ENCODE measurements around the gene PNMA6E. TPM values are rescaled to one million over a fixed set of nuclear protein-coding genes. Genes with fewer than 3 reads are reported as not detected.

Gene PNMA6E
- total and polyA plus RNA-seq, 2 experiments from 2014 or later = 0.06 TPM; not detected in 1

DNA sequence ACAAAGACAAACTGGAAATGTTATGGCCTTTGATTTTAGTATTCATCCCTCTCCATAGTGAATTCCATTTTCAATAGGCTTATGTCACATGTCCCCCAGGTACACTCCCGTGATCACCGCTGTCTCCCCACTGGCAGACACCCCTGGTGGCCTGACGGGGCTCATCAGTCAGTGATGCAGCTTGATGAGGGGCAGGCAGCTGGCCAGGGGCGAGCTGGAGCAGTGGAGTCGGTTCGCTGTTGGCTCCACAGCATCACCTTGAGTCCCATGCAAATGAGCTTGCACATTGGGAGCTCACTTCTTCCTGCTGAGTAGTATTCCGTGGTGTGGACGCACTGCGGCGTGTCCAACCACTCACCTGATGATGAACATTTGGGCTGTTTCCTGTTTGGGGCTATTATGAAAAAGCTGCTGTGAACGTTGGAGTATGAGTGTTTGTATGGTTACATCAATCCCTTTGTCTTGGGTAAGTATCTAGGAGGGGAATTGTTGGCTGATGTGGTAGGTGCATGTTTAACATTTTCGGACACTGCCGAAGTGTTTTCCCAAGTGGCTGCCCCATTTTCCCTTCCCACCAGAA is 39.5 kb upstream of the PNMA6E start:
- Histone ChIP-seq H3K36me3 (no peaks in the 10 kb centered on the region), H3K9me3 (ENCODE audit: low read depth) (no peaks in the 10 kb centered on the region), H3K27ac (no peak overlapping the region), H3K27me3 (no peaks in the 10 kb centered on the region), H3K4me3 (no peak overlapping the region), H3K4me1 (ENCODE audit: low read depth) (no peaks in the 10 kb centered on the region)
- TF ChIP-seq, protein P1, sequence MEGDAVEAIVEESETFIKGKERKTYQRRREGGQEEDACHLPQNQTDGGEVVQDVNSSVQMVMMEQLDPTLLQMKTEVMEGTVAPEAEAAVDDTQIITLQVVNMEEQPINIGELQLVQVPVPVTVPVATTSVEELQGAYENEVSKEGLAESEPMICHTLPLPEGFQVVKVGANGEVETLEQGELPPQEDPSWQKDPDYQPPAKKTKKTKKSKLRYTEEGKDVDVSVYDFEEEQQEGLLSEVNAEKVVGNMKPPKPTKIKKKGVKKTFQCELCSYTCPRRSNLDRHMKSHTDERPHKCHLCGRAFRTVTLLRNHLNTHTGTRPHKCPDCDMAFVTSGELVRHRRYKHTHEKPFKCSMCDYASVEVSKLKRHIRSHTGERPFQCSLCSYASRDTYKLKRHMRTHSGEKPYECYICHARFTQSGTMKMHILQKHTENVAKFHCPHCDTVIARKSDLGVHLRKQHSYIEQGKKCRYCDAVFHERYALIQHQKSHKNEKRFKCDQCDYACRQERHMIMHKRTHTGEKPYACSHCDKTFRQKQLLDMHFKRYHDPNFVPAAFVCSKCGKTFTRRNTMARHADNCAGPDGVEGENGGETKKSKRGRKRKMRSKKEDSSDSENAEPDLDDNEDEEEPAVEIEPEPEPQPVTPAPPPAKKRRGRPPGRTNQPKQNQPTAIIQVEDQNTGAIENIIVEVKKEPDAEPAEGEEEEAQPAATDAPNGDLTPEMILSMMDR (IDR thresholded peaks at IDR 0.05; ENCODE audit: low read depth, low read length) = no peak
- DNase-seq (ENCODE audit: low read depth in 1 of 2, low spot score in 1 of 2) = no peak

DNA sequence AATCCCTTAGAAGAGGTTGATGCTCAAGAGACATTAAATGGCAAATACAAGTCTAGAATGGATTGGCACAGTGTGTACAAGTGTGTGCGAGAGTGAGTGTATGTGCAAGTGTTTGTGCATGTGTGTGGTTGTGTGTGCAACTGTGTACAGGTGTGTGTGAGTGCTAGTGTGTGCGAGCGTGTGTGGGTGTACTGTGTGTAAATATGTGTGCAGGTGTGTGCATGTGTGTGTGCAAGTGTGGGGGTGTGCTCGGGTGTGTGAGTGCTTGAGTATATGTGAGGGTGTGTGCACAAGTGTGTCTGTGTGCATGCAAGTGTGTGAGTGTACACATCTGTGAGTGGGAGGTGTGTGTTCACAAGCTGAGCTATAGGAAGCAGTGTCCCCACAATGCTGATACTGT is 38.8 kb upstream of the PNMA6E start:
- Histone ChIP-seq H3K27me3 (no peaks in the 10 kb centered on the region), H3K36me3 (no peaks in the 10 kb centered on the region), H3K4me1 (ENCODE audit: low read depth) (no peaks in the 10 kb centered on the region), H3K4me3 (no peak overlapping the region), H3K9me3 (ENCODE audit: low read depth) (no peaks in the 10 kb centered on the region), H3K27ac (no peak overlapping the region)
- TF ChIP-seq, protein P1 (IDR thresholded peaks at IDR 0.05; ENCODE audit: low read depth, low read length) = no peak
- DNase-seq (ENCODE audit: low read depth in 1 of 2, low spot score in 1 of 2) = no peak

DNA sequence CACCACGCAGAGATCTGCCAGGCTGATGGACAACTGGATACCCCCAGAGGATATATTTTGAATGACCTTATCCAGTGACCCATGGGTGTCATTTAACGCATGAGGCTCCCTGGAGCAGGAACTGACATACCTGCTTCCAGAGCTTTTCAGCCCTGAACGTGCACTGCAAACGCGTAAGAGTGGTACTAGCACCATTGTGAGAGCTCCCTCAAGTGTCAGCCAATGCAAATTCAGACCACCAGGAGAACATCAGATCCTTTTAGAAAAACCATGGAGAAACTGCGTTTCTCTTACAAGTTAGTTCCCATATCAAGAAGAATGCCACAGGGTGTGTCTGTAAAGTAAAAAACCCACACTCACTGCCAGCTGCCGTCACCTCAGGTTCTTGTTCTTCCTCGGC is 37.4 kb upstream of the PNMA6E start:
- Histone ChIP-seq H3K9me3 (ENCODE audit: low read depth) (no peaks in the 10 kb centered on the region), H3K27me3 (no peaks in the 10 kb centered on the region), H3K36me3 (no peaks in the 10 kb centered on the region), H3K4me3 (no peak overlapping the region), H3K4me1 (ENCODE audit: low read depth) (no peaks in the 10 kb centered on the region), H3K27ac (no peak overlapping the region)
- TF ChIP-seq, protein P1 (IDR thresholded peaks at IDR 0.05; ENCODE audit: low read depth, low read length) = peak; percentile 46
- peak; percentile 43 to 55 for DNase-seq (ENCODE audit: low read depth in 1 of 2, low spot score in 1 of 2)

DNA sequence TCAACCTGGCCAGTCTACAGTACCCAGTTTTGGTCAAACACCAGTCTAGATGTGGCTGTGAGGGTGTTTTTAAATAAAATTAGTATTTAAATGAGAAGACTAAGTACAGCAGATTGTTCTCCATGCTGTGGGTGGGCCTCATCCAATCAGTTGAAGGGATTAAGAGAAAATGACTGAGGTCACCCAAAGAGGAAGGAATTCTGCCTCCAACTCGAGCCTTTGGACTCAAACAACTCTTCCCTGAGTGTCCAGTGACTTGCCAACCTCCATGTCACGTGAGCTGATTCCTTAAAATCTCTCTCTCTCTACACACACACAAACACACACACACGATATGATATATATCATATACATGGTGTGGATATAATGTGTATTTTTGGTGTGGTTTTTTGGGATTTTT is 34.7 kb upstream of the PNMA6E start:
- TF ChIP-seq, protein P1 (IDR thresholded peaks at IDR 0.05; ENCODE audit: low read depth, low read length) = no peak
- Histone ChIP-seq H3K4me3 (no peak overlapping the region), H3K27ac (no peak overlapping the region), H3K36me3 (no peaks in the 10 kb centered on the region), H3K4me1 (ENCODE audit: low read depth) (no peaks in the 10 kb centered on the region), H3K27me3 (no peaks in the 10 kb centered on the region), H3K9me3 (ENCODE audit: low read depth) (no peaks in the 10 kb centered on the region)
- DNase-seq (ENCODE audit: low read depth in 1 of 2, low spot score in 1 of 2) = no peak

- H3K4me1 ChIP-seq (ENCODE audit: low read depth) = no peaks in the 10 kb centered on the region
- TF ChIP-seq, protein P1 (IDR thresholded peaks at IDR 0.05; ENCODE audit: low read depth, low read length) = no peak
- DNase-seq (ENCODE audit: low read depth in 1 of 2, low spot score in 1 of 2) = no peak
- no peaks in the 10 kb centered on the region for H3K36me3 ChIP-seq
- no peaks in the 10 kb centered on the region for H3K9me3 ChIP-seq (ENCODE audit: low read depth)
- no peak overlapping the region for H3K27ac ChIP-seq
- H3K4me3 ChIP-seq = no peak overlapping the region
- no peaks in the 10 kb centered on the region for H3K27me3 ChIP-seq
These were observed 33.7 kb upstream of the PNMA6E start for GRCh38 chrX:153434801-153435200.

Data from cardiac muscle cell (in vitro differentiated cells and primary cell).